Measurements from ENCODE around the gene VASH2.

VASH2 gene

DNA sequence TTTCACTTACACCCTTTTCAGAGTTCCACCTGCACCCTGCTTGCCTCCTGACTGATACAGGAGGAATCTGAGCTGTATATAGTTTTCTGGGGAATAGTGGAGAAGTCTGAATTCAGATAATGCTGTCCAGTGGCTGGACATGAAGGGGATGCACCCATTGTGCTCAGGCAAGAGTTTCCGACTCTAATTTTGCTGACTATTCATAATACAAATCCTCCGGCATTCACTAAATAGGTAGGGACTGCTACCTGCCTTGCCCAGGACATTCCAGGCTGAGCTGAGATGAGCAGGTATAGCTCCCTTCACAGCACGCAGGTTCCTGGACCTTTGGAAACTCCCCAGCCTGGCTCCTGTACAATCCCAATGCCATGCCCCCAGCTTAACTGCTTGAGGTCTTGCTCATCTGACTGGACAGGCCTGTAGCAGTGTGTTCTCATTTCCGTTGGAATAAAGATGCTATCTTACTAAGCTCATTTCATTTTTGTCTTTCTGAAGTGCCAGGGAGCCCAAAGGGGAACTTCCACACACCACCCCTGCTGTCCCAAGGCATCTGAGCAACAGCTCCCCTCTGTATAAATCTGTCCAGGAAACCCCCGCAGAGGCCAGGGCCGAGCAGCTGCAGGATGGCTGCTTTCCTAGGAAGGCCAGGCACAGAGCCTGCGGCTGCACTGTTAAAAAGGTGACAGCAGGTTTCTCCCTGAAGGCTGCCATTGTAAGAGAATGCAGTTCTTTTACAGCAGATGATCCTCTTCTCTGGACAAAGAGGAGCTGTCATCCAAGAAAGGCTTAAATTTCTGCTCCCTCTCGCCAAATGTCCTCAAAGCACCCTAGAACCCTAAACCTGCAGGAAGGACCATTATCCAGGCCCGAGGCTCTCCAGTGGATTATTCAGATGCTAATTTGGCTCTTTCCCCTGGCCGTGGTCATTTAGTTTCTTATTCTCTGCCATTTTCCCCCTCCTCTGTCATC is 21.7 kb upstream of the VASH2 start:
- no peak for DNase-seq (ENCODE audit: low read depth in 1 of 2, low spot score in 1 of 2)

DNA sequence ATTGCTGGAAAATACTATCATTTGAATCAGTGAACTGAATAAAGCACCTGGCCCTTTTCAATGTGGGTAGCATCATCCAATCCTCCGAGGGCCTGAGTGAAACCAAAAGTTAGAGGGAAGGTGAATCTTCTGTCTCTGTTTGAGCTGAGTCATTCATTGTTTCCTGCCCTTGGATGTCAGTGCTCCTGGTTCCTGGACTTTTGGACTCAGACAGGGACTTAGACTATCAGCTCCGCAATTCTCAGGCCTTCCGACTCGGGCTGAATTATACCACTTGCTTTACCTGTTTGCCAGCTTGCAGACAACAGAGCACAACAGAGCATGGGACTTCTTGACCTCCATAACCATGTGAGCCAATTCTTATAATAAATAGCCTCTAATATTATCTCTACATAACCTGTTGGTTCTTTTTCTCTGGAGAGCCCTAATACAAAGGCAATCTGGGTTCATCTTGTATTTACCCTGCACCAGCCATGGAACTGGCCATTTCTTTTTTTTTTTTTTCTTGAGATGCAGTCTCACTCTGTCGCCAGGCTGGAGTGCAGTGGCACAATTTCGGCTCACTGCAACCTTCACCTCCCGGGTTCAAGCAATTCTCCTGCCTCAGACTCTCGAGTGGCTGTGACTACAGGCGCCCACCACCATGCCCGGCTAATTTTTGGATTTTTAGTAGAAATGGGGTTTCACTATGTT is 19.2 kb upstream of the VASH2 start:
- DNase-seq (ENCODE audit: low read depth in 1 of 2, low spot score in 1 of 2), result no peak

DNA sequence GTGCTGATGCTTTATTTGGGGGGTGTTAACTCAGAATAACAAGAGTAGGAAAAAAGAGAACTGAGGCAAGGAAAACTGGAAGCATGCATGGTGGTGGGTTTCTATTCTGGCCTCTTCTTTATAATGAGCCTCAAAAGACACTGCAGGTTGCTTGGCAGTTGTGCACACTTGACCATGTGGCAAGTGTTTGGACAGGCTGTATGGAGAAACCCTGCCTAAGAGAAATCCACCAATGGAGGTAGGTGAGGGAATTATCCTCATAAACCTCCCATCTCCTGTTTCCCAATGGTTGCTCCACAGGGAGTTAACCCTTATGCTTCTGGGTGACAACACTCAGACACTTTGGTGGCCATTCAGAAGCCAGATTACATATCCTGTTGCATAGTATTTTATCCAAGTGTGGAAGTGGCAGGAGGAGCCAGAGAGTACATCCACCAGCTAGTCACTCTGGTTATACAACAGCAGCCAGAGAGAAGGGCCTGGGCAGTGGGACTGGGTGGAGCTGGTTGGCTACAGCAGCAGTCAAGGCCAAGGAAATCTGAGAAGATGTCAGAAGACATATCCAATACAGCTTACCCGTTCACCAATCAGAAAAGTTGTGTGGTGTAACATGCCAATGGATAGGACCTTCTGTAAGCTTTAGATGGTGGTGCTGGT is 16.4 kb upstream of the VASH2 start:
- DNase-seq (ENCODE audit: low read depth in 1 of 2, low spot score in 1 of 2), result no peak

DNA sequence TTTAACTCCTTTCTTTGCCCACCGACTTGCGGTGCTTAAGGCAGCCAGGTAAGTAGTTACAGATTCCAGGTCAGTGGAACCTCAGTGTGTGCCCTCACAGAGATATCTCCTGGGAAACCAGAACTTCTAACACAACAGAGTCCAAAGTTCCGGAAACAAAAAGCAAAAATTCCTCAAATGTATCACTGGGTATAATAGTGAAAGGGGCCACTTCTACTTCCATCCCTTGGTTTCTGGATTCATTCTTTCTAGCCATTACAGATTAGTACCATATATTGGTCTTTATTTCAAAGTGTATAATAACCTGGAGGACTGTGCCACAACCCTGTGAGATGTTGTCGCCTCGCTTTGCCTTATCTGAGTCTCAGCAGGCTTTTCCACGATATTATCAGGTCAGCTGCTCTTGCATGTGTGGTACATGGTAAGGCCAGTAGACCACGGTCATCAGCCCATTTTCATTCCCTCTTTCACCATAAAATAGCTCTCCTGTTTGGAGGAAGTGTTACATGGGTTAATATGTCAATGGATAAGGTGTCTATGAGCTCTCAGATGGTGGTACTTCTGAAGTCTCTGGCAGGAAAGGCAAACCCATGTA is 14.9 kb upstream of the VASH2 start:
- DNase-seq (ENCODE audit: low read depth in 1 of 2, low spot score in 1 of 2), result no peak

DNA sequence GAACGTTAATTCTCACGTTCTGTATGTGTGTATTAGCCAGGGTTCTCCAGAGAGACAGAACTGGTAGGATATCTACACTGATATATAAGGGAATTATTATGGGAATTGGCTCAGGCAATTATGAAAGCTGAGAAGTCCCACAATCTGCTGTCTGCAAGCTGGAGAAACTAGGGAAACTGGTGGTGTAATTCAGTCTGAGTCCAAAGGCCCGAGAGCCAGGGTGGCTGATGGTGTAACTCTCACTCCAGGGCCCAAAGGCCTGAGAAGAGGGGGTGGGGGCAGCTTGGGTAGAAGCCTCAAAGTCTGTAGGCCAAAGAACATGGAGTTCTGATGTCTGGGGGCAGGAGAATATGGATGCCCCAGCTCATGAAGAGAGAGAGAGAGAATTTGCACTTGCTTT is 13.3 kb upstream of the VASH2 start:
- DNase-seq (ENCODE audit: low read depth in 1 of 2, low spot score in 1 of 2), result no peak

DNA sequence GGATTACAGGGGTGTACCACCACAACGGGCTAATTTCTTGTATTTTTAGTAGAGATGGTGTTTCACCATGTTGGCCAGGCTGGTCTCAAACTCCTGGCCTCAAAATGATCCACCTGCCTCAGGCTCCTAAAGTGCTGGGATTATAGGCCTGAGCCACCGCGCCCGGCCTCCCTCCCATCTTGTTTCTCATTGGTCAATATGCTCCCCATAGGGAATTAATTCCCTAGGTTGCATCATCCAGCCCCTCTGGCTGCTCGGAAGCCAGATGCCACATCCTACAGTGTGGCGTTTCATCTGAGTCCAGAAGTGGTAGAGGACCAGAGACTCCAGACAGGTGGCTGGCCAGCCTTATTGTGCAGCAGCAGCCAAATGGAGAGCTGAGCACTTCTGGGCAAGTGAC is 11.5 kb upstream of the VASH2 start:
- DNase-seq (ENCODE audit: low read depth in 1 of 2, low spot score in 1 of 2), result no peak

DNA sequence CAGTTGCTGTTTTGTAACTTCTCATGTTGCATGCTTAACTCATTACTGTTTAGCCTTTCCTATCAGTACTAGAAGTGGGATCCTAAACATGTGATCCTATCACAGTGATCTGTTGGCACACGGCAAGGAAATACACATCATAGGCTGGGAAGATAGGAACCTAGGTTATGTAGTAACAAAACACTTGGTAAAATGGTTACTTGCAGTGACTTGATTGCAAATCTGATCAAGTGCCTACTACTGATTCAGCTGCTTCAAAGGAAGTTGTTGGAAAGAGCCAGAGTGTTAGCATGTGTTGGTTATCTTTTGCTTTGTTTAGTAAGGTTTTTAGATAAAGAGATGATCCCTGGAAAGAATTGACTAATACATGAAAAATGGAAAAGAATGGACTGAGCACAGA is 8.9 kb upstream of the VASH2 start:
- DNase-seq (ENCODE audit: low read depth in 1 of 2, low spot score in 1 of 2), result no peak

DNA sequence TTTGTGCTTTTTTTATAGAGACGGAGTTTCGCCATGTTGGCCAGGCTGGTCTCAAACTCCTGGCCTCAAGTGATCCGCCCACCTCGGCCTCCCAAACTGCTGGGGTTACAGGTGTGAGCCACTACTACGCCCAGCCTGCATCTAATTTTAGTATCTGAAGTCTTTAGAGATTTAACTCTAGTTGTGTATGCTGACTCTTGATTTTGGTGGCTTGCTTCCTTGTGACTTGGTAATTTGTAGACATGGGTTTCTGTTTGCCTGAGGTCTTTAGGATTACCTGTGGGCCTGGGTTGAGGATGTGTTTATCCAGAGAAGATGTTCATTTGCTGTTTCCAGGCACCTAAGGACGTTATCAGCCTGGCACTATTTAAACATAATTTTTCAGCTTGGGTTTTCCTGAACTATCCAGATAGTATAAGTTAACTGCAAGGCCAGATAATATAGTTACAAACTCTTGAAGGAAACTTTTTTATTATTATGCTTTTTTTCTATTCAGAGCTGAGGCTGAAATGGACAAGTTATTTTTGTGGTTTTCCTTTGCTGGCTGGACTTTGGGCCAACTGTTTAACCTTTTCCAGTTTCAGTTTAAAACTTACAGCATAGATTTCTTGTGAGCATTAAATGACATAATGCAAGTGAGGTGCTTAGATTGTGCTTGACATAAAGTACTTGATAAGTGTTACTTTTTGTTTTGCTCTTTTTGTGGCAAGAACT is 7.5 kb upstream of the VASH2 start:
- no peak for DNase-seq (ENCODE audit: low read depth in 1 of 2, low spot score in 1 of 2)

DNA sequence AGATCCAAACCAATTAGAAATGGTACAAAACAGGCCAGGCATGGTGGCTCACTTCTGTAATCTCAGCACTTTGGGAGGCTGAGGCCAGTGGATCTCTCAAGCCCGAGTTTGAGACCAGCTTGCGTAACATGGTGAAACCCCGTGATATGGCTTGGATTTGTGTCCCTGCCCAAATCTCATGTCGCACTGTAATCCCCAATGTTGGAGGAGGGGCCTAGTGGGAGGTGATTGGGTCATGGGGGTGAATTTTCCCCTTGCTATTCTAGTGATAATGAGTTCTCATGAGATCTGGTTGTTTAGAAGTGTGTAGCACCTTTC is 7.0 kb upstream of the VASH2 start:
- DNase-seq (ENCODE audit: low read depth in 1 of 2, low spot score in 1 of 2), result no peak

- DNase-seq (ENCODE audit: low read depth in 1 of 2, low spot score in 1 of 2), result no peak
These were observed 6.0 kb upstream of the VASH2 start for GRCh38 chr1:212944229-212944901.

DNA sequence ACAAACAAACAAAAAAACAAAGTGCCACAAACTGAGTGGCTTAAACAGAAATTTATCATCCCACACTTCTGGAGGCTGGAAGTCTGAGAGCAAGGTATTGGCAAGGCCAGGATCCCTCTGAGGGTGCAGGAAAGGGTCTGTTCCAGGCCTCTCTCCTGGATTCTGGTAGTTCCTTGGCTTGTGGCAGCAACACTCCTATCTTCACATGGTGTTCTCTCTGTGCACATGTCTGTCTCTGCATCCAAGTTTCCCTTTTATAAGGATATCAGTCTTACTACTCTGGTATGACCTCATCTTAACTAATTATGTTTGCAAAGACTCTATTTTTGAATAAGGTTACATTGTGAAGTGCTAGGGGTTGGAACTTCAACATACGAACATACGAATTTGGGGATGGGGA is 5.3 kb upstream of the VASH2 start:
- DNase-seq (ENCODE audit: low read depth in 1 of 2, low spot score in 1 of 2), result no peak

DNA sequence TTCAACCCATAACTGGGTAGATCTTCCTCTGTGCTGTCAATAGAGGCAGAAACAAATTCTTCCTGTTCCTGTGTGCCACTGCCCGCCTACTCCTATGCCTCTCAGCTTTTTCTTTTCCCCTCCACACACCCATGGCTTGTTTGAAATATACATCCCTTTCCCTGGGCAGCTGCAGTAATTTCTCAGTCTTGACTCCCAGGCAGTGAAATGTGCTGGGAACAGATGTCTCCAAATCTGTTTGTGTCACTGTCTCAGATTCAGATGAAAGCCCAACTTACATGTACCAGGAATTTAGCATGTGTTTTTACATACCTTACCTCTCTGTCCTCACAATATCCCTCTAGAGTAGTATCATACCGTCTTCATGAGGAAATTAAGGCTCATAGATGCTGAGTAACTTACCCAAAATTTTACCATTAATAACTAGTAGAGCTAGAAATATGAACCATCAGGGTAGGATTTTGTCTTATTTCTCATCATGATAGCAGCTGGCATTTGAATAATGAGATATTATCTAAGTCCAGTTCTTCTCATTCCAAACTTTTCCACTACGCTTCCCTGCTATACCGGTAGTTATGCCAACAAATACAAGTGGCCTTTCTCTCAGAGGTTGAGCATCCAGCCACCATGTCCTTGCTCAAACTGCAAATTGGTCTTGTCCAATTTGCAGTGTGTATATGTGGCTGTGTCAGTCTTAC is 4.7 kb upstream of the VASH2 start:
- DNase-seq (ENCODE audit: low read depth in 1 of 2, low spot score in 1 of 2), result no peak

- no peak for DNase-seq (ENCODE audit: low read depth in 1 of 2, low spot score in 1 of 2)
These were observed 3.5 kb upstream of the VASH2 start for GRCh38 chr1:212946872-212947271.

GRCh38 chr1:212949771-212950170 is 570 bp upstream of the VASH2 start:
- no peak for DNase-seq (ENCODE audit: low read depth in 1 of 2, low spot score in 1 of 2)

DNA sequence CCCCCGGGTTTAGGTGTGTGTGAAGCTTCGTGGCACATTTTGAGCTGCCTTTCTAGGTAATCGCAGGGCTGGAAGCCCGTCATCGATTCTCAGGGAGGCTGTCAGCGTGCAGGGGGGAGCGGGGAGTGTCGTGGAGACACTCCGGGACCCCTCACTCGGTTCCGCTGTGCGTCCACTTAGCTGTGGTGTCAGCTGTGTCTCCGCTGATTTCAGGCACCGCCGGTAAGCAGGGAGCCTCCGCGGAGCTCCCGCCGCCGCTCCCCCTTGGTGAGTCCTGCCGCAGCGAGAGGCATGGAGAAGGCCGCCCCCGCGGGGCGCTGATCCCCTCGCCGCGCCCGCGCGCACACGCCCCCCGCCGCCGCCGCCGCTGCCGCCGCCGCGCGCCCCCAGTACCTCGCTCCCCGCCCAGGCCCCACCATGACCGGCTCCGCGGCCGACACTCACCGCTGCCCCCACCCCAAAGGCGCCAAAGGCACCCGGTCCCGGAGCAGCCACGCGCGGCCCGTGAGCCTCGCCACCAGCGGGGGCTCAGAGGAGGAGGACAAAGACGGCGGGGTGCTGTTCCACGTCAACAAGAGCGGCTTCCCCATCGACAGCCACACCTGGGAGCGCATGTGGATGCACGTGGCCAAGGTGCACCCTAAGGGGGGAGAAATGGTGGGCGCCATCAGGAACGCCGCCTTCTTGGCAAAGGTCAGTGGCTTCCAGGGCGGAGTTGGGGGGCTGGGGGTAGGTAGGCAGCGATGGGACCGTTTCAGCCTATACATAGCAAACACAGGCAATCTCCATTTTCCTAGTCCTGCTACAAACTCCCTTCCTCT is 995 bp downstream of the VASH2 start:
- DNase-seq (ENCODE audit: low read depth in 1 of 2, low spot score in 1 of 2), result no peak

GRCh38 chr1:212951947-212952640 is 1.8 kb downstream of the VASH2 start:
- DNase-seq (ENCODE audit: low read depth in 1 of 2, low spot score in 1 of 2), result no peak

DNA sequence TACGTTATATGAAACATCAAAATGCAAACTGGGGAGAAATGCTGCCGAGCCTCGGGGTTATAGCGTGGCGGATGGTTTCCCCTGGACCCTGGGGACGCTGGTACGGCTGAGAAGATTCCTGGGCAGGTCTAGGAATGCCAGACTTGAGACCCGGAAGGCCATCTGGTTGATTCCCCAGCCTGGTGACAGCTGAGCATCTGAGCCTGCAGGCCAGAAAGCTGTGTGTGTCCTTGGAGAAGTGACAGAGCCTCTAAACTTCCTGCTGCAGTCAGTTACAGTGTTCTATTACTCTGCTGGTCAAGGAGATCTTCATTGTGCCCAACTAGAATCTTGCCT is 2.3 kb downstream of the VASH2 start:
- no peak for DNase-seq (ENCODE audit: low read depth in 1 of 2, low spot score in 1 of 2)

DNA sequence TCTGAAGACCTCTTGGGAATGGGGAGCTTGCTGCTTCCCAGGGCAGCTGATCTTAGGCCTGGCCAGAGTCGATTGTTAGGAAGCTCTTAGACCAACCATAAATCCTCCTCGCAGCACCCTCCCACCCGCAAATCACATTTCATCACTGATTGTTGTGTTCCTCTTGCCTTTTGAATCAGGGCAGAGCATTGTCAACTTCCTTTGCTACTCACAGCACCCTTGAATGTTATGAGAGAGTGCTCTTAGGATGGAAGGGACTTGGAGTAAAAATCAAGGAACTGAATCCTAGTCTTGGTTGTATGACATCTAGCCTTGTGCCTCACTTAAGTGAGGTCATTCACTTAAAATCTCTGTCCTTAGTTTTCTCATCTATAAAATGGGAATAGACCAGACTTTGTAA is 3.0 kb downstream of the VASH2 start:
- no peak for DNase-seq (ENCODE audit: low read depth in 1 of 2, low spot score in 1 of 2)

GRCh38 chr1:212954514-212954913 is 4.2 kb downstream of the VASH2 start:
- DNase-seq (ENCODE audit: low read depth in 1 of 2, low spot score in 1 of 2), result no peak
